SK-N-MC (cell line): ENCODE measurements around the gene CEP162.

Source experiments
- DNase-seq: peaks from one replicate; pipeline ENCODE4 v3.0.0-alpha.2; 2011; ENCODE audit warnings: low read depth, low spot score
- H3K27ac ChIP-seq: fragments of 200-600 bp; sonication (generic); 2 replicates; pipeline ENCODE4 v1.5.1; 2016; ENCODE audit warnings: mixed run types
- H3K36me3 ChIP-seq: fragments of 200-600 bp; sonication (generic); 2 replicates; pipeline ENCODE4 v1.6.1; 2017; ENCODE audit warnings: antibody characterized with exemption, low read length, mixed read lengths; ENCODE audit not compliant: insufficient read depth
- H3K4me3 ChIP-seq: fragments of 200-600 bp; sonication (generic); 2 replicates; pipeline ENCODE4 v1.5.1; 2016
- H3K9ac ChIP-seq: fragments of 200-600 bp; sonication (generic); 2 replicates; pipeline ENCODE4 v1.8.0; 2017; ENCODE audit warnings: mixed run types, mixed read lengths; ENCODE audit not compliant: insufficient read length
- H3K9me3 ChIP-seq: fragments of 200-600 bp; sonication (generic); 2 replicates; pipeline ENCODE4 v1.6.1; 2017; ENCODE audit warnings: low read depth, mild to moderate bottlenecking, antibody characterized with exemption, low read length, moderate library complexity, mixed read lengths
- EZH2 ChIP-seq: fragments of 200-600 bp; sonication (generic); IDR thresholded peaks from one replicate; pipeline ENCODE4 v1.6.1; 2017; ENCODE audit warnings: antibody characterized with exemption
- FOXP2 ChIP-seq: optimal IDR thresholded peaks from 2 replicates; pipeline ENCODE3; 2011; ENCODE audit warnings: mild to moderate bottlenecking, moderate library complexity; ENCODE audit not compliant: insufficient read depth; ENCODE audit errors: extremely low read length, control extremely low read depth
- POLR2AphosphoS5 ChIP-seq: IDR thresholded peaks from 2 replicates; pipeline ENCODE4 v1.6.1; 2012; ENCODE audit warnings: mild to moderate bottlenecking, low read depth, low read length, borderline replicate concordance

CEP162 gene

GRCh38 chr6:84074988-84075781 is 152.3 kb downstream of the CEP162 start:
- DNase-seq = no peak
- no peak overlapping the region for H3K27ac ChIP-seq
- TF ChIP-seq FOXP2 (no peak), POLR2AphosphoS5 (no peak), EZH2 (no peak)
- no peak overlapping the region for H3K4me3 ChIP-seq
- H3K9me3 ChIP-seq = no peaks in the 10 kb centered on the region
- no peaks in the 10 kb centered on the region for H3K36me3 ChIP-seq
- no peak overlapping the region for H3K9ac ChIP-seq
